K562 (cell line): ENCODE results near the gene AP1S3. TPM values are rescaled to one million over a fixed set of nuclear protein-coding genes. Genes with fewer than 3 reads are reported as not detected.
A peak's percentile ranks its signal among the peaks of the same experiment; 100 is the strongest.

ENCODE experiments used
- ATAC-seq: fragments of 200-7000 bp; cut with Tn5 transposase; 3 replicates; pipeline ENCODE4 v1.9.1; 2020; ENCODE audit warnings: moderate library complexity
- BruUV-seq: library from RNA; stranded (reverse); fragments of 400-500 nt; replicated peaks from 2 replicates; lab custom pipeline; 2021; lab: Mats Ljungman, UMichigan
- CTCF ChIA-PET: fragments of 300-600 bp; formaldehyde crosslinking; extraction: SDS; loops from one replicate; lab custom pipeline; 2021; ENCODE audit warnings: low intra/inter-chr PET ratio; lab: Yijun Ruan, JAX
- POLR2A ChIA-PET: fragments of 300-600, 350-650 bp; sonication (Branson Sonifier 250); formaldehyde crosslinking; extraction: SDS; loops from one replicate; lab custom pipeline; 2021; ENCODE audit warnings: antibody characterized with exemption, inconsistent platforms; lab: Yijun Ruan, JAX
- DNase-seq, 4 experiments: peaks; one replicate each; pipeline versions ENCODE4 v3.0.0 to v3.0.0-alpha.2; 2011 to 2018; ENCODE audit warnings: low spot score in 3 of 4, mixed read lengths in 3 of 4; ENCODE audit errors: extremely low read depth in 1 of 4
- FAIRE-seq: peaks from 2 replicates; lab custom pipeline; 2011; peaks lifted over from hg19 to GRCh38; lab: Jason Lieb, UNC
- H2AFZ ChIP-seq: 2 replicates; pipeline ENCODE4 v1.6.0; 2011; ENCODE audit warnings: low read depth, low read length, control low read depth, inconsistent platforms
- H3K27ac ChIP-seq: fragments of 200-600 bp; 3 replicates; pipeline ENCODE4 v1.8.0; 2011; ENCODE audit warnings: low read depth, mild to moderate bottlenecking, control low read depth, inconsistent platforms, low read length, moderate library complexity, mixed read lengths; ENCODE audit errors: extremely low read depth
- H3K27me3 ChIP-seq, 2 experiments: fragments of 300-600 bp in 1 of 2; 2 replicates in 1 of 2; 3 replicates in 1 of 2; pipeline versions ENCODE4 v1.6.0 to v1.8.0; 2011; ENCODE audit warnings: inconsistent platforms in 2 of 2, low read length in 2 of 2, mild to moderate bottlenecking in 1 of 2, mixed read lengths in 1 of 2, moderate library complexity in 1 of 2; ENCODE audit not compliant: control insufficient read depth in 2 of 2, insufficient read depth in 2 of 2
- H3K36me3 ChIP-seq: fragments of 300-600 bp; 3 replicates; pipeline ENCODE4 v1.8.0; 2011; ENCODE audit warnings: mild to moderate bottlenecking, low read length, inconsistent platforms; ENCODE audit not compliant: control insufficient read depth, insufficient read depth
- H3K4me1 ChIP-seq, 2 experiments: fragments of 200-600 bp in 1 of 2; replicated peaks in 1 of 2; 2 replicates in 1 of 2; 3 replicates in 1 of 2; pipeline versions ENCODE4 v1.5.1 to v1.8.0; 2011; ENCODE audit warnings: inconsistent platforms in 2 of 2, low read length in 2 of 2, mild to moderate bottlenecking in 1 of 2, mixed read lengths in 1 of 2, moderate library complexity in 1 of 2; ENCODE audit not compliant: control insufficient read depth in 2 of 2, insufficient read depth in 2 of 2
- H3K4me2 ChIP-seq: 2 replicates; pipeline ENCODE4 v1.6.1; 2011; ENCODE audit warnings: low read length, control low read depth, inconsistent platforms, mixed read lengths; ENCODE audit not compliant: insufficient read depth
- H3K4me3 ChIP-seq: fragments of 200-600 bp; sonication (generic), shearing (Covaris generic); 2 replicates; pipeline ENCODE4 v1.5.1; 2016; ENCODE audit warnings: control low read depth, inconsistent platforms
- H3K79me2 ChIP-seq: fragments of 200-600 bp; 3 replicates; pipeline ENCODE4 v1.8.0; 2011; ENCODE audit warnings: low read length, inconsistent platforms; ENCODE audit not compliant: control insufficient read depth, insufficient read depth
- H3K9ac ChIP-seq, 2 experiments: 2 replicates each; pipeline versions ENCODE4 v1.6.0 to v1.6.1; 2011; ENCODE audit warnings: low read depth in 2 of 2, low read length in 2 of 2, control low read depth in 1 of 2, inconsistent platforms in 1 of 2, mild to moderate bottlenecking in 1 of 2, mixed read lengths in 1 of 2; ENCODE audit not compliant: insufficient read depth in 1 of 2
- H3K9me1 ChIP-seq: one replicate; pipeline ENCODE4 v1.6.0; 2011; ENCODE audit warnings: inconsistent platforms, mild to moderate bottlenecking, low read length, moderate library complexity; ENCODE audit not compliant: control insufficient read depth, insufficient read depth
- H3K9me3 ChIP-seq: replicated peaks from 2 replicates; pipeline ENCODE4 v1.5.1; 2011; ENCODE audit warnings: low read depth, low read length, inconsistent platforms; ENCODE audit not compliant: control insufficient read depth, insufficient read depth
- H4K20me1 ChIP-seq: replicated peaks from 2 replicates; pipeline ENCODE4 v1.6.1; 2011; ENCODE audit warnings: low read length, inconsistent platforms, mixed read lengths; ENCODE audit not compliant: control insufficient read depth, insufficient read depth
- BCOR ChIP-seq: fragments of 450-650 bp; IDR thresholded peaks from 2 replicates; pipeline ENCODE4 v1.6.1; 2016
- CBX8 ChIP-seq: fragments of 200-600 bp; sonication (generic); IDR thresholded peaks from 2 replicates; pipeline ENCODE4 v1.6.1; 2012; ENCODE audit warnings: borderline replicate concordance, mixed run types, low read depth, mild to moderate bottlenecking, moderate library complexity, mixed read lengths, low read length, control low read depth, inconsistent platforms; ENCODE audit not compliant: poor library complexity, severe bottlenecking; ENCODE audit errors: extremely low read depth
- HDAC1 ChIP-seq, 2 experiments: fragments of 450-650 bp; IDR thresholded peaks; 2 replicates each; pipeline ENCODE4 v1.6.1; 2016 to 2017; ENCODE audit warnings: inconsistent platforms in 1 of 2, mild to moderate bottlenecking in 1 of 2, moderate library complexity in 1 of 2
- HNRNPK ChIP-seq: fragments of 200-400 bp; formaldehyde crosslinking; IDR thresholded peaks from one replicate; pipeline ENCODE4 v1.6.1; 2018; ENCODE audit warnings: mild to moderate bottlenecking, low read depth, low read length; ENCODE audit not compliant: poor library complexity, severe bottlenecking
- HNRNPL ChIP-seq: fragments of 200-400 bp; formaldehyde crosslinking; IDR thresholded peaks from 2 replicates; pipeline ENCODE4 v1.6.1; 2017; ENCODE audit warnings: low read depth, mild to moderate bottlenecking, low read length
- KDM5B ChIP-seq: fragments of 200-600 bp; sonication (generic); IDR thresholded peaks from 2 replicates; pipeline ENCODE4 v1.6.1; 2012; ENCODE audit warnings: low read depth, mild to moderate bottlenecking, moderate library complexity, low read length, control low read depth, inconsistent platforms; ENCODE audit not compliant: insufficient replicate concordance
- MCM2 ChIP-seq: fragments of 450-650 bp; IDR thresholded peaks from 2 replicates; pipeline ENCODE4 v1.6.1; 2017; ENCODE audit warnings: low read depth, mild to moderate bottlenecking
- MLLT1 ChIP-seq, 2 experiments: fragments of 450-650 bp; IDR thresholded peaks; 2 replicates each; pipeline ENCODE4 v1.6.1; 2016
- NCOA2 ChIP-seq, 2 experiments: fragments of 450-650 bp; IDR thresholded peaks; 2 replicates each; pipeline ENCODE4 v1.6.1; 2018; ENCODE audit warnings: mild to moderate bottlenecking in 2 of 2, moderate library complexity in 1 of 2; ENCODE audit not compliant: partially characterized antibody in 2 of 2
- PCBP1 ChIP-seq: fragments of 200-400 bp; formaldehyde crosslinking; IDR thresholded peaks from 2 replicates; pipeline ENCODE4 v1.6.1; 2018; ENCODE audit warnings: mild to moderate bottlenecking, low read depth, low read length; ENCODE audit not compliant: poor library complexity, severe bottlenecking
- RBM25 ChIP-seq: fragments of 200-400 bp; formaldehyde crosslinking; IDR thresholded peaks from 2 replicates; pipeline ENCODE4 v1.6.1; 2018; ENCODE audit warnings: low read length, low read depth, moderate library complexity; ENCODE audit not compliant: severe bottlenecking
- SMARCB1 ChIP-seq: IDR thresholded peaks from 2 replicates; pipeline ENCODE4 v1.6.1; 2011; ENCODE audit warnings: improper control_type of control experiment, low read depth; ENCODE audit not compliant: insufficient read length
- TCF7L2 ChIP-seq: fragments of 150-350 bp; IDR thresholded peaks from 2 replicates; pipeline ENCODE4 v1.6.1; 2016; ENCODE audit warnings: low read depth, mild to moderate bottlenecking, low read length, moderate library complexity
- ZBTB43 ChIP-seq: sonication (generic); formaldehyde crosslinking; IDR thresholded peaks from 2 replicates; pipeline ENCODE4 v1.8.0; 2023; ENCODE audit warnings: mild to moderate bottlenecking, missing genetic modification reagents
- ZBTB9 ChIP-seq: fragments of 450-650 bp; formaldehyde crosslinking; IDR thresholded peaks from 2 replicates; pipeline ENCODE4 v1.4.0; 2020; ENCODE audit warnings: mild to moderate bottlenecking, moderate library complexity
- ZFP36 ChIP-seq: fragments of 150-350 bp; IDR thresholded peaks from 2 replicates; pipeline ENCODE4 v1.6.1; 2018; ENCODE audit warnings: low read length, low read depth; ENCODE audit not compliant: partially characterized antibody
- ZNF507 ChIP-seq: conservative IDR thresholded peaks from 2 replicates; pipeline ENCODE4 v1.6.1; 2017; ENCODE audit warnings: missing genetic modification characterization, missing compliant biosample characterization
- WGBS: fragments of 100-300 bp; shearing (Covaris generic); methylation state at CpG from one replicate; pipeline ENCODE4 v1.1.6; 2016; ENCODE audit warnings: low coverage, mixed read lengths; ENCODE audit not compliant: insufficient coverage; ENCODE audit errors: missing lambda C conversion rate; 5-methylcytosine and 5-hydroxymethylcytosine counted together
- in situ Hi-C: fragments of 300-500 bp; cut with MboI; formaldehyde crosslinking; loops from 4 replicates; pipeline ENCODE4 v1.15.0; 2018; ENCODE audit warnings: inconsistent platforms, mixed read lengths
- intact Hi-C: fragments of 100-400 bp; cut with micrococcal nuclease; formaldehyde crosslinking; loops from 2 replicates; pipeline ENCODE4 v1.14.2; 2022
- polyA plus RNA-seq, 8 experiments: library from polyadenylated mRNA; depleted of rRNA in 4 of 8; stranded (reverse) in 5 of 8; unstranded in 3 of 8; fragments of >200 nt; fragmentation: Nextera tagmentation in 2 of 8; fragmentation: Illumina TruSeq in 1 of 8; extraction: Ambion mirVana in 2 of 8; extraction: Trizol in 1 of 8; gene quantifications; 2 replicates each; pipeline versions ENCODE4 v1.2.1 to v1.2.3, GENCODE V29; 2011 to 2014; ENCODE audit warnings: inconsistent platforms in 1 of 8, missing spikeins in 1 of 8
- total RNA-seq, 7 experiments: library from RNA; depleted of rRNA in 6 of 7; stranded (reverse); fragments of >200 nt in 6 of 7; fragmentation: Illumina TruSeq in 2 of 7; extraction: Trizol in 2 of 7; gene quantifications; 2 replicates each; pipeline versions ENCODE4 v1.2.1 to v1.2.3, GENCODE V29; 2011 to 2021; ENCODE audit warnings: low replicate concordance in 1 of 7
- TF ChIP-seq, protein P1 (sequence below): fragments of 250-450 bp; sonication (Bioruptor Pico); IDR thresholded peaks from 2 replicates; pipeline ENCODE4 v1.4.0; 2020

The AP1S3 gene
- total and polyA plus RNA-seq, 9 of the 15 experiments (the other 6 are each of a cell fraction or from before 2014, with no cell fraction given), result 0.50 to 3.8 (median 2.1) TPM

DNA sequence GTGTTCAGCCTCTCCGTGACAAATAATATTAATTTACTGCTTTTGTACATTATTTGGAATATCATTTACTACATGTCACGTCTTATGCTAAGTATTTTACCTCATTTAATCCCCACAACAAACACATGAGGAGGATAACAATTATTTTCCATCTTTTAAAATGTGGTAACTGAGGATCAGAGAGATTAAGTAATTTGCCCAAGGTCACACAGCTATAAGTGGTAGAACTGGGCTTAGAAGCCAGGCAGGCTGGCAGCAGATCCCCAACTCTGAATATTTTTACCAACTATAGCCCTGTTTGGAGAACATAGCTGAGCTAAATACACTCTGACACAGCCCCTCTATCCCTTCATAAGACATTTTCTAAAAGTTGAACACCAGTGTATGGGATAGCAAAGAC is 24.1 kb downstream of the AP1S3 start:
- Histone ChIP-seq H3K79me2 (no peaks in the 10 kb centered on the region), H2AFZ (no peak overlapping the region), H3K9me3 (no peaks in the 10 kb centered on the region), H3K27ac (no peak overlapping the region), H3K4me3 (no peak overlapping the region), H3K36me3 (no peaks in the 10 kb centered on the region), H3K27me3 (no peaks in the 10 kb centered on the region; a peak in 1 of 5 replicates), H3K9me1 (no peaks in the 10 kb centered on the region), H4K20me1 (no peaks in the 10 kb centered on the region), H3K4me2 (no peak overlapping the region), H3K4me1 (no peaks in the 10 kb centered on the region), H3K9ac (no peak overlapping the region)
- CTCF ChIA-PET, result no interaction called here
- FAIRE-seq (no peak), DNase-seq (no peak), ATAC-seq (no peak)
- 15% methylated on average over 2 of the region's 2 CpGs for WGBS
- in situ Hi-C loops, result loop anchor here (25.0 kb wide), 1 partner anchor 851 kb away; no protein-coding TSS in a partner anchor
- no TSS peak for BruUV-seq
- intact Hi-C loops, result no loop called here
- POLR2A ChIA-PET, result no interaction called here
- TF ChIP-seq PCBP1 (no peak), TCF7L2 (no peak), HDAC1 (IDR thresholded peaks at IDR 0.05) (no peak), MLLT1 (IDR thresholded peaks at IDR 0.05) (no peak), MCM2 (no peak), ZFP36 (peak; percentile 15), RBM25 (peak; percentile 80), HNRNPK (no peak), HNRNPL (no peak), CBX8 (no peak), NCOA2 (IDR thresholded peaks at IDR 0.05; ENCODE audit: partially characterized antibody in 2 of 2) (no peak), KDM5B (no peak), ZBTB43 (CRISPR knock-in tag) (no peak), BCOR (peak; percentile 40; the same call in 1 of the 2 replicates), ZNF507 (tag) (no peak), SMARCB1 (no peak), ZBTB9 (CRISPR knock-in tag) (no peak)
- TF ChIP-seq, protein P1, sequence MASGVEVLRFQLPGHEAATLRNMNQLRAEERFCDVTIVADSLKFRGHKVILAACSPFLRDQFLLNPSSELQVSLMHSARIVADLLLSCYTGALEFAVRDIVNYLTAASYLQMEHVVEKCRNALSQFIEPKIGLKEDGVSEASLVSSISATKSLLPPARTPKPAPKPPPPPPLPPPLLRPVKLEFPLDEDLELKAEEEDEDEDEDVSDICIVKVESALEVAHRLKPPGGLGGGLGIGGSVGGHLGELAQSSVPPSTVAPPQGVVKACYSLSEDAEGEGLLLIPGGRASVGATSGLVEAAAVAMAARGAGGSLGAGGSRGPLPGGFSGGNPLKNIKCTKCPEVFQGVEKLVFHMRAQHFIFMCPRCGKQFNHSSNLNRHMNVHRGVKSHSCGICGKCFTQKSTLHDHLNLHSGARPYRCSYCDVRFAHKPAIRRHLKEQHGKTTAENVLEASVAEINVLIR (CRISPR knock-in tag), result no peak
